Kidney (tissue), 14 donors: ENCODE measurements around the gene ITPA. TPM values are rescaled to one million over a fixed set of nuclear protein-coding genes. Genes with fewer than 3 reads are reported as not detected.
"Not testable (repeated sequence)": the region's sequence is repeated elsewhere in the genome, so short reads cannot be mapped to it uniquely, and the experiment has no call there.

Source experiments
- DNase-seq, 5 donors: peaks; one replicate each; pipeline ENCODE4 v3.0.0-alpha.2; 2013 to 2020
- FAIRE-seq: peaks from 2 replicates; lab custom pipeline; 2012; peaks lifted over from hg19 to GRCh38; lab: Jason Lieb, UNC
- H3K27ac ChIP-seq, 2 donors: one replicate each; pipeline ENCODE4 v1.7.0; 2013; ENCODE audit warnings: low read depth in 2 of 2, low read length in 2 of 2, inconsistent platforms in 1 of 2
- H3K27me3 ChIP-seq: one replicate; pipeline ENCODE4 v1.7.1; 2013; ENCODE audit warnings: low read length, inconsistent platforms; ENCODE audit not compliant: control insufficient read depth, insufficient read depth
- H3K36me3 ChIP-seq, 3 donors: one replicate each; pipeline versions ENCODE4 v1.7.0 to v1.7.1; 2013; ENCODE audit warnings: low read length in 3 of 3, control low read depth in 1 of 3, inconsistent platforms in 1 of 3; ENCODE audit not compliant: insufficient read depth in 3 of 3, control insufficient read depth in 2 of 3
- H3K4me1 ChIP-seq, 3 donors: one replicate each; pipeline versions ENCODE4 v1.7.0 to v1.7.1; 2013; ENCODE audit warnings: low read length in 3 of 3, inconsistent platforms in 1 of 3, low read depth in 1 of 3; ENCODE audit not compliant: control insufficient read depth in 2 of 3, insufficient read depth in 2 of 3
- H3K4me3 ChIP-seq, 3 donors: one replicate each; pipeline versions ENCODE4 v1.7.0 to v1.8.1; 2013; ENCODE audit warnings: low read length in 3 of 3, control low read depth in 1 of 3, inconsistent platforms in 1 of 3
- H3K9ac ChIP-seq, 3 donors: one replicate each; pipeline versions ENCODE4 v1.7.0 to v1.7.1; 2013; ENCODE audit warnings: low read length in 3 of 3, control low read depth in 1 of 3, inconsistent platforms in 1 of 3
- H3K9me3 ChIP-seq, 3 donors: one replicate each; pipeline versions ENCODE4 v1.7.0 to v1.7.1; 2013; ENCODE audit warnings: low read length in 3 of 3, control low read depth in 1 of 3, inconsistent platforms in 1 of 3; ENCODE audit not compliant: control insufficient read depth in 2 of 3, insufficient read depth in 1 of 3
- intact Hi-C: fragments of 100-400 bp; cut with DNase I; formaldehyde crosslinking; loops from one replicate; pipeline ENCODE4 v1.11.1; 2022
- polyA plus RNA-seq: library from polyadenylated mRNA; stranded (reverse); fragments of 350-450 nt; fragmentation: Illumina TruSeq; extraction: RNeasy Lipid Tissue Mini Kit (QIAGEN cat#74804); gene quantifications from one replicate; pipeline ENCODE4 v1.2.3, GENCODE V29; 2014; ENCODE audit warnings: low read depth, low replicate concordance; ENCODE audit not compliant: insufficient read depth
- total RNA-seq: library from RNA; stranded (reverse); fragmentation: NEBNext Ultra II Directional; extraction: Animal tissue kit (Norgen Biotek cat#: 25700); gene quantifications from one replicate; pipeline ENCODE4 v1.2.1, GENCODE V29; 2021
- TF ChIP-seq, protein P1 (sequence below): IDR thresholded peaks from 3 replicates; pipeline ENCODE4 v1.5.1; 2012; ENCODE audit warnings: mild to moderate bottlenecking, moderate library complexity, borderline replicate concordance; ENCODE audit not compliant: insufficient read depth; ENCODE audit errors: extremely low read depth
- donor health status: control.
- donor health status: control.
- donor health status: control.
- donor health status: control.
- donor health status: control.
- donor health status: DM: yes; HTN: yes; CAD: no.
- donor health status: Normal renal cell carcinoma (clear cell type).

The ITPA gene
- total and polyA plus RNA-seq, 2 donors from 2014 or later = 59.7 to 81.1 TPM

DNA sequence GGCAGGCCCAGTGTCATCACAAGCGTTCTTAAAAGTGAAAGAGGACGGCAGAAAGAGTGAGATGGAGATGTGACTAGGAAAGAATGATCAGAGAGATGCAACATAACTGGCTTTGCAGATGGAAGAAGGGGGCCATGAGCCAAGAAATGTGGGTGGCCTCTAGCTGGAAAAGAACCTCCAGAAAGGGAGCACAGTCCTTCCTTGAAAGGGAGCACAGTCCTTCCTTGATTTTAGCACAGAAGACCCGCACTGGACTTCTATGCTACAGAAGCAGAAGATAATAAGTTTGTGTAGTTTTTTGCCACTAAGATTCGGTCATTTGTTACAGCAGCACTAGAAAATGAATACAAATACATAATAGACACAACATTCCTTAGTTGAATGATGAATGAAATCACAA, 29.0 kb upstream of the ITPA start:
- Histone ChIP-seq H3K36me3 (no peaks in the 10 kb centered on the region), H3K9ac (no peak overlapping the region), H3K27ac (no peak overlapping the region), H3K27me3 (no peaks in the 10 kb centered on the region), H3K4me1 (no peaks in the 10 kb centered on the region), H3K9me3 (no peaks in the 10 kb centered on the region), H3K4me3 (no peak overlapping the region)
- FAIRE-seq = no peak
- DNase-seq = no peak
- intact Hi-C loops = no loop called here
- TF ChIP-seq, protein P1, sequence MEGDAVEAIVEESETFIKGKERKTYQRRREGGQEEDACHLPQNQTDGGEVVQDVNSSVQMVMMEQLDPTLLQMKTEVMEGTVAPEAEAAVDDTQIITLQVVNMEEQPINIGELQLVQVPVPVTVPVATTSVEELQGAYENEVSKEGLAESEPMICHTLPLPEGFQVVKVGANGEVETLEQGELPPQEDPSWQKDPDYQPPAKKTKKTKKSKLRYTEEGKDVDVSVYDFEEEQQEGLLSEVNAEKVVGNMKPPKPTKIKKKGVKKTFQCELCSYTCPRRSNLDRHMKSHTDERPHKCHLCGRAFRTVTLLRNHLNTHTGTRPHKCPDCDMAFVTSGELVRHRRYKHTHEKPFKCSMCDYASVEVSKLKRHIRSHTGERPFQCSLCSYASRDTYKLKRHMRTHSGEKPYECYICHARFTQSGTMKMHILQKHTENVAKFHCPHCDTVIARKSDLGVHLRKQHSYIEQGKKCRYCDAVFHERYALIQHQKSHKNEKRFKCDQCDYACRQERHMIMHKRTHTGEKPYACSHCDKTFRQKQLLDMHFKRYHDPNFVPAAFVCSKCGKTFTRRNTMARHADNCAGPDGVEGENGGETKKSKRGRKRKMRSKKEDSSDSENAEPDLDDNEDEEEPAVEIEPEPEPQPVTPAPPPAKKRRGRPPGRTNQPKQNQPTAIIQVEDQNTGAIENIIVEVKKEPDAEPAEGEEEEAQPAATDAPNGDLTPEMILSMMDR = no peak

DNA sequence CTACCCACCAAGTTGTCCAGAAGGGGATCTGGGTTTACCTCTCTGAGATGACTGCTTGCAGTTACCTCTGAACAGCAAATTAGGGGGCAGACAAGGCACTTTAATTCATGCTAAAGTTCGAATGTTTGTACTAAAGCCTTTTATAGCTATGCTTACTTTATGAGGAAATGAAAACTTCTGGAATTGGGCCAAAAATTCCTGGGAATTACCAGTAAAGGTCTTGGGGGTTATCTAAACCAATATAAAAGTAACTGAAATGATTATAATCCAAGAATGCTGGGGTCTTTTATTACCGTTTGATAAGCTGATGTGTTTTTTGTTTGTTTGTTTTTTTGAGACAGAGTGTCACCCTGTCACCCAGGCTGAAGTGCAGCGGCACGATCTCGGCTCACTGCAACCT, 28.0 kb upstream of the ITPA start:
- TF ChIP-seq, protein P1 = no peak
- DNase-seq = peak in 1 of 5 donors; percentile 19
- H3K27me3 ChIP-seq = no peaks in the 10 kb centered on the region
- no peaks in the 10 kb centered on the region for H3K4me1 ChIP-seq
- H3K9ac ChIP-seq = no peak overlapping the region
- FAIRE-seq = no peak
- no peak overlapping the region for H3K27ac ChIP-seq
- no peaks in the 10 kb centered on the region for H3K9me3 ChIP-seq
- no peak overlapping the region for H3K4me3 ChIP-seq
- intact Hi-C loops = no loop called here
- H3K36me3 ChIP-seq = no peaks in the 10 kb centered on the region

DNA sequence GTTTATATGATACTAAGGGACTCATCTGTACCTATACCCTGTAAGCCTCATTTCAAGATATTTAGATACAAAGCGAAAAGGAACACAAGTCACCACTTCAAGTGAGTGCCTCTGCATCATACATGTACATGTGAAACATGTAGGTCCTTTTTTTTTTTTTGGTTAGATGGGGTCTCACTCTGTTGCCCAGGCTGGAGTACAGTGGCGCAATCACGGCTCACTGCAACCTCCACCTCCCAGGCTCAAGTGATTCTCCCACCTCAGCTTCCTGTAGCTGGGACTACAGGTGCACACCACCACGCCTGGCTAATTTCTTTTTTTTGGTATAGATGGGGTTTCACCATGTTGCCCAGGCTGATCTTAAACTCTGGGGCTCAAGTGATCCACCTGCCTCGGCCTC, 26.9 kb upstream of the ITPA start:
- H3K36me3 ChIP-seq, H3K27me3 ChIP-seq, FAIRE-seq, H3K9me3 ChIP-seq, H3K4me1 ChIP-seq, DNase-seq, H3K27ac ChIP-seq, H3K4me3 ChIP-seq, intact Hi-C loops, H3K9ac ChIP-seq: not testable (repeated sequence)

DNA sequence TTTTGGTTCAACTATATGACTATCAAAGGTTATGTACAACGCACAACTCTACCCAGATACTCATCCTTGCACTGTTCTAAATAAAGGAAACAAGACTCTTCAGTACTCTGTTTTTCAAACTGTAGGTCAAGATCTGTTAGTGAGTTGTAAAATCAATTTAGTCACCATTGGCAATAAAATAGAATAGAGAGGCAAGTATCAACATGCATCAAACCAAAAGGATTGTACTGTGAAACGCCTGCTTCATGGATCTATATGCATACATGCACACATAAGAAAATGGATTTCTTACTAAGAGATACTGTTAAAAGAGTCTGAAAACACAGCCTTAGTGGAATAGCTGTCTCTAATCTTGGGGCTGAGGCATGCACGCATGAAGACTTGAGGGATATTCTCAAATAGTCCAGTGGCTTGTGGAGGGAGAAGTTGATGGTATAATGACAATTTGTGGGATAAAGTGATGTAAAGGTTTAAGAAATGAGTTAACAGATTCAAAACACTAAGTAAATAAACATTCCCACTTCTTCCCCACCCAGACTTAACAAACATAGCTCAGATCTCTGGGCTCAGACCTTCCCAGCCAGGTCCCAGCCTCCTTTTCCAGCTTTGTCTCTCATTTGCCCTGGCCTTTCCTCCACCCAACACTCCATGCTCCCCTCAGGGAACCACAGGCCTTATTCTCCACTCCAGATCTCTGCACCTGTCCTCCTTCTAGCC, 25.2 kb upstream of the ITPA start:
- DNase-seq (no peak), FAIRE-seq (no peak)
- Histone ChIP-seq H3K9ac (no peak overlapping the region), H3K9me3 (no peaks in the 10 kb centered on the region), H3K27ac (no peak overlapping the region), H3K4me3 (no peak overlapping the region), H3K4me1 (no peaks in the 10 kb centered on the region), H3K36me3 (no peaks in the 10 kb centered on the region), H3K27me3 (no peaks in the 10 kb centered on the region)
- intact Hi-C loops = no loop called here
- TF ChIP-seq, protein P1 = no peak

DNA sequence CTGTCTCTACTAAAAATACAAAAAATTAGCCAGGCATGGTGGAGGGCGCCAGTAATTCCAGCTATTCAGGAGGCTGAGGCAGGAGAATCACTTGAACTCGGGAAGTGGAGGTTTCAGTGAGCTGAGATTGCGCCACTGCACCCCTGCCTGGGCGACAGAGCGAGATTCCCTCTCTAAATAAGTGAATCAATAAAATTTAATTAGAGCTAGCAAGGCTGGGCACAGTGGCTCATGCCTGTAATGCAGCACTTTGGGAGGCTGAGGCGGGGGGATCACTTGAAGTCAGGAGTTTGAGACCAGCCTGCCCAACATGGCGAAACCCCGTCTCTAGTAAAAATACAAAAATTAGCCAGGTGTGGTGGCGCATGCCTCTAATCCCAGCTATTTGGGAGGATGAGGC, 21.4 kb upstream of the ITPA start:
- H3K27ac ChIP-seq, intact Hi-C loops, H3K9ac ChIP-seq, H3K4me3 ChIP-seq, H3K27me3 ChIP-seq, FAIRE-seq, H3K4me1 ChIP-seq, H3K9me3 ChIP-seq: not testable (repeated sequence)
- peaks cover 2 to 12% (median 11%) of the 10 kb centered on the region in 3 donors for H3K36me3 ChIP-seq
- peak in 1 of 5 donors; percentile 51 for DNase-seq
